ENCODE results near the gene SESTD1.
A peak's percentile ranks its signal among the peaks of the same experiment; 100 is the strongest.

The SESTD1 gene

DNA sequence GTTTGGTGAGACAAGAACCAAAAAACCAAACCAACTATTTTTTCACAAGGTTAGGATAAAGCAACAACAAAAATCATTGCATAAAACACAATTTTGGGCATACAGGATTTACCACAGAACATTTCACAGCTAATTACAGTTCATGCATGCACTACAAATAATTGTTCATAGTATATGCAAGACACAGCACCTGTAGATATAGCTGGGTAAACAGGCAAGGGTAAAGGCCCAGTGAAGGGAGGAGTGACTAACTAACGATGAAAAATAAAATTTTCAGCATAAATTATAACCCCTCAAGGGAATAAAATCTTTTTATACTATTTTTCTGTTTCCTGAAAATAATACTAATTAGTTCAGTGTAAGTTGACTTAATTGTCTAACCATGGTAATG is 141.4 kb downstream of the SESTD1 start:
- no peak for ATAC-seq
- TF ChIP-seq ZFP30 (CRISPR knock-in tag; IDR thresholded peaks at IDR 0.05) (no peak), RARB (CRISPR knock-in tag; IDR thresholded peaks at IDR 0.05) (no peak)

GRCh38 chr2:179107737-179108136 is 156.9 kb downstream of the SESTD1 start:
- TF ChIP-seq, protein P1, sequence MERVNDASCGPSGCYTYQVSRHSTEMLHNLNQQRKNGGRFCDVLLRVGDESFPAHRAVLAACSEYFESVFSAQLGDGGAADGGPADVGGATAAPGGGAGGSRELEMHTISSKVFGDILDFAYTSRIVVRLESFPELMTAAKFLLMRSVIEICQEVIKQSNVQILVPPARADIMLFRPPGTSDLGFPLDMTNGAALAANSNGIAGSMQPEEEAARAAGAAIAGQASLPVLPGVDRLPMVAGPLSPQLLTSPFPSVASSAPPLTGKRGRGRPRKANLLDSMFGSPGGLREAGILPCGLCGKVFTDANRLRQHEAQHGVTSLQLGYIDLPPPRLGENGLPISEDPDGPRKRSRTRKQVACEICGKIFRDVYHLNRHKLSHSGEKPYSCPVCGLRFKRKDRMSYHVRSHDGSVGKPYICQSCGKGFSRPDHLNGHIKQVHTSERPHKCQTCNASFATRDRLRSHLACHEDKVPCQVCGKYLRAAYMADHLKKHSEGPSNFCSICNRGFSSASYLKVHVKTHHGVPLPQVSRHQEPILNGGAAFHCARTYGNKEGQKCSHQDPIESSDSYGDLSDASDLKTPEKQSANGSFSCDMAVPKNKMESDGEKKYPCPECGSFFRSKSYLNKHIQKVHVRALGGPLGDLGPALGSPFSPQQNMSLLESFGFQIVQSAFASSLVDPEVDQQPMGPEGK (CRISPR knock-in tag; IDR thresholded peaks at IDR 0.05; ENCODE audit: borderline replicate concordance) = no peak
- TF ChIP-seq TOX (CRISPR knock-in tag; IDR thresholded peaks at IDR 0.05; ENCODE audit: borderline replicate concordance) (no peak), CSRNP3 (CRISPR knock-in tag; IDR thresholded peaks at IDR 0.05) (no peak), TCF4 (CRISPR knock-in tag; IDR thresholded peaks at IDR 0.05; ENCODE audit: borderline replicate concordance) (no peak), ZC3H10 (CRISPR knock-in tag; IDR thresholded peaks at IDR 0.05) (no peak), ZNF8 (CRISPR knock-in tag; IDR thresholded peaks at IDR 0.05) (no peak), PPARA (CRISPR knock-in tag; IDR thresholded peaks at IDR 0.05; ENCODE audit: borderline replicate concordance) (no peak), ESRRG (CRISPR knock-in tag; IDR thresholded peaks at IDR 0.05) (no peak), ZFP3 (CRISPR knock-in tag; IDR thresholded peaks at IDR 0.05) (no peak), ARNTL (CRISPR knock-in tag; IDR thresholded peaks at IDR 0.05; ENCODE audit: borderline replicate concordance, low read depth) (no peak), ZFP30 (CRISPR knock-in tag; IDR thresholded peaks at IDR 0.05) (no peak), TSHZ2 (CRISPR knock-in tag; IDR thresholded peaks at IDR 0.05) (no peak), BACH2 (CRISPR knock-in tag; IDR thresholded peaks at IDR 0.05; ENCODE audit: borderline replicate concordance) (no peak), RARB (CRISPR knock-in tag; IDR thresholded peaks at IDR 0.05) (no peak)
- TF ChIP-seq, protein P2, sequence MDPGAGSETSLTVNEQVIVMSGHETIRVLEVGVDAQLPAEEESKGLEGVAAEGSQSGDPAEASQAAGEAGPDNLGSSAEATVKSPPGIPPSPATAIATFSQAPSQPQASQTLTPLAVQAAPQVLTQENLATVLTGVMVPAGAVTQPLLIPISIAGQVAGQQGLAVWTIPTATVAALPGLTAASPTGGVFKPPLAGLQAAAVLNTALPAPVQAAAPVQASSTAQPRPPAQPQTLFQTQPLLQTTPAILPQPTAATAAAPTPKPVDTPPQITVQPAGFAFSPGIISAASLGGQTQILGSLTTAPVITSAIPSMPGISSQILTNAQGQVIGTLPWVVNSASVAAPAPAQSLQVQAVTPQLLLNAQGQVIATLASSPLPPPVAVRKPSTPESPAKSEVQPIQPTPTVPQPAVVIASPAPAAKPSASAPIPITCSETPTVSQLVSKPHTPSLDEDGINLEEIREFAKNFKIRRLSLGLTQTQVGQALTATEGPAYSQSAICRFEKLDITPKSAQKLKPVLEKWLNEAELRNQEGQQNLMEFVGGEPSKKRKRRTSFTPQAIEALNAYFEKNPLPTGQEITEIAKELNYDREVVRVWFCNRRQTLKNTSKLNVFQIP (CRISPR knock-in tag; IDR thresholded peaks at IDR 0.05; ENCODE audit: borderline replicate concordance, low read depth) = no peak
- peak; percentile 32; the same call in 1 of the 3 replicates for ATAC-seq

DNA sequence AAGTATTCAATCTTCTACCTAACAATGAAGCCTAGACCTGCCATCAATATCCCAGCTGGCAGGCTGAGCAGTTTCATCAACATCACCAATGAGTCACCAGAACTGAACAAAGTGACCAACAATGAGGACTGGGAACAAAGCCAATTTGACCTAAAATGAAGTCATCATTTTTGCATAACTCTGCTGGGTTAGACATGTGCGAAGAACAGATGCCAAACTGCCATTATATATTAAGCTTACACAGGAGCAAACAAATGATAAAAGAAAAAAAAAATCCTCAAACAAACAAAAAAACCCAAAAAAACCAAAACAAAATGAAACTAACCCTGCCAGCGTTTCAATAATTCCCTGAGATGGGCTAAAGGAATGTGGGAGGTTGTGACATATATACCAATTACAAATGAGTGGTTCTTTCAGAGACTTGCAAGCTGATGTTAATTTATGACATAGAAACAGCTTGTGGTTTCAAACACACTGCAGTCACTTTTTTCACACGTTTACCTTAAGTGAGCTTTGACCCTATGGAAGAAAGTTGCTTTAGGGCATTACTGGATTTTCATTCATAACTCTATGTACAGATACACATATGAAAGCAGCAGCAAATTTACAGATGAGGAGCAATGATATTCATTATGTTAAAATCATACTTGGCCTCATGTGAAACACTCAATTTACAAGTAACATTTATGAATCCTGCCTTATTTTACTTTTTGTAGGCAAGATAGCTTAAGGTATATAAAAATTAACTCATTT is 157.8 kb downstream of the SESTD1 start:
- no peak; the same call in 1 of the 2 replicates for TF ChIP-seq TOX (CRISPR knock-in tag; IDR thresholded peaks at IDR 0.05; ENCODE audit: borderline replicate concordance)
- no peak for TF ChIP-seq ARNTL (CRISPR knock-in tag; IDR thresholded peaks at IDR 0.05; ENCODE audit: borderline replicate concordance, low read depth)
- TF ChIP-seq, protein P2 (CRISPR knock-in tag; IDR thresholded peaks at IDR 0.05; ENCODE audit: borderline replicate concordance, low read depth) = no peak
- no peak for TF ChIP-seq ZNF70 (CRISPR knock-in tag; IDR thresholded peaks at IDR 0.05)
- no peak for TF ChIP-seq CSRNP3 (CRISPR knock-in tag; IDR thresholded peaks at IDR 0.05)
- no peak for TF ChIP-seq OSR1 (CRISPR knock-in tag; IDR thresholded peaks at IDR 0.05)
- no peak for TF ChIP-seq TSHZ2 (CRISPR knock-in tag; IDR thresholded peaks at IDR 0.05)
- no peak for TF ChIP-seq ZFP3 (CRISPR knock-in tag; IDR thresholded peaks at IDR 0.05)
- TF ChIP-seq ZNF8 (CRISPR knock-in tag; IDR thresholded peaks at IDR 0.05) = 0 out of 2 replicates have a peak, but pooled peaks have one; percentile 17
- no peak for TF ChIP-seq PPARA (CRISPR knock-in tag; IDR thresholded peaks at IDR 0.05; ENCODE audit: borderline replicate concordance)
- TF ChIP-seq CREB5 (CRISPR knock-in tag; IDR thresholded peaks at IDR 0.05; ENCODE audit: low read depth) = peak; percentile 83; the same call in 1 of the 2 replicates
- no peak for TF ChIP-seq SNAI2 (CRISPR knock-in tag; IDR thresholded peaks at IDR 0.05)
- TF ChIP-seq BACH2 (CRISPR knock-in tag; IDR thresholded peaks at IDR 0.05; ENCODE audit: borderline replicate concordance) = no peak
- peak; percentile 79 for TF ChIP-seq ISL1 (CRISPR knock-in tag; IDR thresholded peaks at IDR 0.05)
- peak; percentile 86 for ATAC-seq

Data from SK-N-SH treated with all-trans-retinoic acid at 6 μM for 48 hours (cell line).